IMR-90 (cell line): ENCODE data around the gene CLEC16A.

ENCODE experiments used
- BHLHE40 ChIP-seq: fragments of 150-350 bp; IDR thresholded peaks from 2 replicates; pipeline ENCODE4 v1.6.1; 2016; ENCODE audit warnings: mild to moderate bottlenecking, low read depth, low read length
- CEBPB ChIP-seq: IDR thresholded peaks from 2 replicates; pipeline ENCODE4 v1.6.1; 2012; ENCODE audit warnings: low read depth, low read length, improper control_type of control experiment
- CTCF ChIP-seq: conservative IDR thresholded peaks from 2 replicates; pipeline ENCODE4 v1.5.1; 2012; ENCODE audit warnings: mild to moderate bottlenecking, low read depth, low read length, improper control_type of control experiment
- MAFK ChIP-seq: IDR thresholded peaks from 2 replicates; pipeline ENCODE4 v1.6.1; 2012; ENCODE audit warnings: low read depth, low read length, improper control_type of control experiment
- MAZ ChIP-seq: IDR thresholded peaks from 2 replicates; pipeline ENCODE4 v1.6.1; 2012; ENCODE audit warnings: low read depth, mild to moderate bottlenecking, low read length, improper control_type of control experiment, moderate library complexity, borderline replicate concordance
- MXI1 ChIP-seq: IDR thresholded peaks from 2 replicates; pipeline ENCODE4 v1.6.1; 2012; ENCODE audit warnings: low read depth, mild to moderate bottlenecking, low read length, moderate library complexity, borderline replicate concordance
- POLR2A ChIP-seq: IDR thresholded peaks from 2 replicates; pipeline ENCODE4 v1.6.1; 2012; ENCODE audit warnings: mild to moderate bottlenecking, low read depth, low read length
- RAD21 ChIP-seq: IDR thresholded peaks from 2 replicates; pipeline ENCODE4 v1.6.1; 2012; ENCODE audit warnings: low read length, improper control_type of control experiment
- RCOR1 ChIP-seq: IDR thresholded peaks from 2 replicates; pipeline ENCODE4 v1.6.1; 2012; ENCODE audit warnings: mild to moderate bottlenecking, low read length, improper control_type of control experiment; ENCODE audit not compliant: insufficient replicate concordance
- SMC3 ChIP-seq: fragments of 150-350 bp; IDR thresholded peaks from 2 replicates; pipeline ENCODE4 v1.6.1; 2016; ENCODE audit warnings: low read depth, mild to moderate bottlenecking, antibody characterized with exemption, low read length, moderate library complexity
- USF2 ChIP-seq: fragments of 150-350 bp; IDR thresholded peaks from 2 replicates; pipeline ENCODE4 v1.6.1; 2017; ENCODE audit warnings: mild to moderate bottlenecking, antibody characterized with exemption, low read length, low read depth

- TF ChIP-seq RAD21 (no peak), CTCF (no peak), USF2 (no peak), MXI1 (no peak), BHLHE40 (no peak), SMC3 (no peak), POLR2A (no peak), MAZ (no peak), RCOR1 (no peak), MAFK (no peak), CEBPB (no peak)
Measured at GRCh38 chr16:11161974-11162373, 217.6 kb downstream of the CLEC16A start.
